Kidney capillary endothelial cell (primary cell): ENCODE data around the gene OLFML2B.
A peak's percentile ranks its signal among the peaks of the same experiment; 100 is the strongest.
"Not testable (repeated sequence)": the region's sequence is repeated elsewhere in the genome, so short reads cannot be mapped to it uniquely, and the experiment has no call there.

Experiments used
- DNase-seq: peaks from one replicate; pipeline ENCODE4 v3.0.0-alpha.2; 2018; ENCODE audit warnings: low spot score

Gene OLFML2B

GRCh38 chr1:162023547-162024501, at the start of gene OLFML2B:
Gene OLFML2B (minus strand): TSS chr1:162023869. CDS start chr1:162023430, 439 bp downstream.
- peak; percentile 35 for DNase-seq

GRCh38 chr1:162072740-162073139, 49.1 kb upstream of the OLFML2B start:
- no peak for DNase-seq

- DNase-seq = no peak
These were observed 47.2 kb upstream of the OLFML2B start for GRCh38 chr1:162070825-162071224.

- no peak for DNase-seq
These were observed 46.6 kb upstream of the OLFML2B start for GRCh38 chr1:162070094-162070748.

GRCh38 chr1:162069334-162070093, 45.8 kb upstream of the OLFML2B start, which contains the start of gene NOS1AP:
Gene NOS1AP (plus strand): TSS chr1:162069691. CDS start chr1:162070178, 487 bp downstream.
- peak; percentile 65 for DNase-seq

- no peak for DNase-seq
These were observed 44.6 kb upstream of the OLFML2B start for GRCh38 chr1:162068301-162068700.

GRCh38 chr1:162067466-162067865, 43.8 kb upstream of the OLFML2B start:
- no peak for DNase-seq

- not testable (repeated sequence) for DNase-seq
These were observed 43.2 kb upstream of the OLFML2B start for GRCh38 chr1:162066836-162067235.

- no peak for DNase-seq
These were observed 41.3 kb upstream of the OLFML2B start for GRCh38 chr1:162065016-162065415.

GRCh38 chr1:162062542-162063015, 38.9 kb upstream of the OLFML2B start:
- DNase-seq = no peak

- DNase-seq = no peak
These were observed 36.6 kb upstream of the OLFML2B start for GRCh38 chr1:162060314-162060713.

GRCh38 chr1:162059721-162060120, 36.1 kb upstream of the OLFML2B start:
- no peak for DNase-seq

- no peak for DNase-seq
These were observed 32.9 kb upstream of the OLFML2B start for GRCh38 chr1:162056579-162056978.

- DNase-seq = peak; percentile 75
These were observed 32.4 kb upstream of the OLFML2B start for GRCh38 chr1:162056043-162056442.

GRCh38 chr1:162055062-162055461, 31.4 kb upstream of the OLFML2B start:
- DNase-seq = peak; percentile 93

- DNase-seq = not testable (repeated sequence)
These were observed 30.3 kb upstream of the OLFML2B start for GRCh38 chr1:162053949-162054348.

GRCh38 chr1:162046921-162047320, 23.3 kb upstream of the OLFML2B start:
- no peak for DNase-seq

GRCh38 chr1:162042361-162042760, 18.7 kb upstream of the OLFML2B start:
- no peak for DNase-seq

GRCh38 chr1:162040657-162041056, 17.0 kb upstream of the OLFML2B start:
- DNase-seq = no peak

- DNase-seq = no peak
These were observed 16.3 kb upstream of the OLFML2B start for GRCh38 chr1:162040001-162040400.

GRCh38 chr1:162038624-162039023, 15.0 kb upstream of the OLFML2B start:
- no peak for DNase-seq

GRCh38 chr1:162036163-162036562, 12.5 kb upstream of the OLFML2B start:
- no peak for DNase-seq
